ENCODE data around the gene MED13.

- TF ChIP-seq CTCF (IDR thresholded peaks at IDR 0.05), result no peak
- no peak for TF ChIP-seq ZFX (IDR thresholded peaks at IDR 0.05; ENCODE audit: borderline replicate concordance)
Observed at GRCh38 chr17:62091804-62092203, 26.7 kb upstream of the MED13 start.

Measured in 22Rv1 (cell line).